Measurements from ENCODE around the gene MCTP1. TPM values are rescaled to one million over a fixed set of nuclear protein-coding genes. Genes with fewer than 3 reads are reported as not detected.
"Not testable (repeated sequence)": the region's sequence is repeated elsewhere in the genome, so short reads cannot be mapped to it uniquely, and the experiment has no call there.

MCTP1 gene
- total RNA-seq, 1 donor from 2014 or later, result not detected

DNA sequence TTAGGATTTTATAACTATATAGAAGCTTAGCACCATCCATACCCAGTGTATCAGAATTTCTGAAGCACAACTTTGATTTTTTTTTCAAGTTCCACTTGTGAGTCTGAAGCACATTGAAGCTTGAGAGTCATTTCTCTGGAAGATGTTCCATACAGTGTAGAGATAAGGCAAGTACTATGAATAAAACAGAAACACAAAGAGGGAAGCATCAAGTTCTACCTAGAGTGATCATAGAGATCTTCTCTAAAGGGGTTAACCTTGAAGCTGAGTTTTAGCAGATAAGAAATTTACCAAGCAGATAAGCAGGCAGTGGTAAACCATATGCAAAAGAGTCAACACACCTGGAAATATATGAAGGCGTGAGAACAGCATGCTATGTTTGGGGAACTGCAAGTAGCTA, 125.3 kb downstream of the MCTP1 start:
- intact Hi-C loops (cut with micrococcal nuclease), result no loop called here
- no peak overlapping the region for H3K27ac Mint-ChIP-seq
- H3K4me3 Mint-ChIP-seq, result no peak overlapping the region
- H3K4me1 Mint-ChIP-seq (ENCODE audit: low read depth), result no peaks in the 10 kb centered on the region
- H3K9me3 Mint-ChIP-seq, result no peaks in the 10 kb centered on the region
- no peak for DNase-seq (ENCODE audit: low spot score)
- H3K27me3 Mint-ChIP-seq (ENCODE audit: insufficient read depth), result peaks cover 4% of the 10 kb centered on the region
- no peaks in the 10 kb centered on the region for H3K36me3 Mint-ChIP-seq (ENCODE audit: low read depth)

GRCh38 chr5:95155888-95156287, 129.0 kb downstream of the MCTP1 start:
- H3K9me3 Mint-ChIP-seq, result no peaks in the 10 kb centered on the region
- intact Hi-C loops (cut with micrococcal nuclease), result no loop called here
- H3K36me3 Mint-ChIP-seq (ENCODE audit: low read depth), result no peaks in the 10 kb centered on the region
- H3K4me1 Mint-ChIP-seq (ENCODE audit: low read depth), result no peaks in the 10 kb centered on the region
- H3K27ac Mint-ChIP-seq, result no peak overlapping the region
- no peak for DNase-seq (ENCODE audit: low spot score)
- no peak overlapping the region for H3K4me3 Mint-ChIP-seq
- H3K27me3 Mint-ChIP-seq (ENCODE audit: insufficient read depth), result peaks cover 4% of the 10 kb centered on the region

DNA sequence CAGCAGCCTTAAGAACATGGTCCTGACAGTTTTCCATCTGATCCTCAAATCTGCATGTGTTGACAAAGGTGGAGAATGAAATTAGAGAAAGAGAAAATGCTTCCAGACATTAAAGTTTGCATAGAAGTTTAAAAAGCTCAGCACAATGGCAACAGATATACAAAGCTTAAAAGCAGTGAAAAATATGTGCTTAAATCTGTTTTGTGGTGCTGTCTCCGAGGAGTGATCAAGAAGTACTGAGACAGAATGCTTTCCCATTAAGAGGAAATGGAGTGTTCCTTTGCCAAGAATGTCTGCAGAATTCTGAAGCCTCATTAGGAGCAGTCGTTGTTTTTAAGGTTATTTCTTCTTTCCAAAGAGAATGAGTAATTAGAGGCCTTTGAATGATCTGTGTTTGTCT, 131.4 kb downstream of the MCTP1 start:
- no peaks in the 10 kb centered on the region for H3K9me3 Mint-ChIP-seq
- H3K36me3 Mint-ChIP-seq (ENCODE audit: low read depth), result no peaks in the 10 kb centered on the region
- DNase-seq (ENCODE audit: low spot score), result no peak
- no peak overlapping the region for H3K4me3 Mint-ChIP-seq
- intact Hi-C loops (cut with micrococcal nuclease), result no loop called here
- H3K4me1 Mint-ChIP-seq (ENCODE audit: low read depth), result no peaks in the 10 kb centered on the region
- no peak overlapping the region for H3K27ac Mint-ChIP-seq
- no peaks in the 10 kb centered on the region for H3K27me3 Mint-ChIP-seq (ENCODE audit: insufficient read depth)

DNA sequence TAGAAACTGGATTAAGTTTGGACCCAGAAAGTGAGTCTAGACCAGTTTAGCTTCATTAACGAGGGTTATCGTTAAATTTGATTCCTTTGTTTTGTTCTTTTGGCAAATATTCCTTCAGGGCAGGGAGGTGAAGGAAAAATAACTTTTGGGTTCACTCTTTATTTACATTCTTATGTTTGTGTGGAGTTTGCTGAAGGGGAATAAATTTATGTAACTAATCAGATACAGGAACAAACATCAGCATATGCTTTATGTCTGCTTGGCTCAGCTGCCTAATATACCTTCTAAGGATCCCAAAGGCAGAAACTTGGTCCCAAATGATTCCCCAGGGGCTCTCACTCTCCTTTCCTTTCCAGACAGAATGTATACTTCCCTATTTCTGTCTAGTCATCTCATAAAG, 132.4 kb downstream of the MCTP1 start:
- no peak for DNase-seq (ENCODE audit: low spot score)
- Mint-ChIP-seq H3K9me3 (no peaks in the 10 kb centered on the region), H3K4me1 (ENCODE audit: low read depth) (no peaks in the 10 kb centered on the region), H3K27me3 (ENCODE audit: insufficient read depth) (no peaks in the 10 kb centered on the region), H3K27ac (no peak overlapping the region), H3K4me3 (no peak overlapping the region), H3K36me3 (ENCODE audit: low read depth) (no peaks in the 10 kb centered on the region)
- intact Hi-C loops (cut with micrococcal nuclease), result no loop called here

DNA sequence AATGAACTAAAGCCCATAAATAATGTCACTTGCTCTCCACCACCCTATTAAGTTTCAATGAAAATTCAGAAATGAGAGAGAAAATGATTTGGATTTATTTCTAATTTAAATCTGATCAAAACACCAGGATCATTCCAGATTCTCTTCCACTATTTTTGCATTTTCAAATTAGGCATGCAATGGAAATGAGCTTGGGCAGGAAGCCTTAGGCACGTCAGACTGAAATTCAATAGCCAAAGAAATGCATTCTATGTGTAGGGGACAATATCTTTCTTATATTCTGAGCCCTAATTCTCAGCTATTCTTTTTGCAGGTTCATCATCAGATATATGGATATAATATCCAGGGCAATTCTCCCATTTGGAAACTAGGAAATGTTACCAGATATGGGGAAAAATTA, 132.8 kb downstream of the MCTP1 start:
- Mint-ChIP-seq H3K4me1 (ENCODE audit: low read depth) (no peaks in the 10 kb centered on the region), H3K9me3 (no peaks in the 10 kb centered on the region), H3K27me3 (ENCODE audit: insufficient read depth) (no peaks in the 10 kb centered on the region), H3K4me3 (no peak overlapping the region), H3K36me3 (ENCODE audit: low read depth) (no peaks in the 10 kb centered on the region), H3K27ac (no peak overlapping the region)
- DNase-seq (ENCODE audit: low spot score), result no peak
- intact Hi-C loops (cut with micrococcal nuclease), result no loop called here

DNA sequence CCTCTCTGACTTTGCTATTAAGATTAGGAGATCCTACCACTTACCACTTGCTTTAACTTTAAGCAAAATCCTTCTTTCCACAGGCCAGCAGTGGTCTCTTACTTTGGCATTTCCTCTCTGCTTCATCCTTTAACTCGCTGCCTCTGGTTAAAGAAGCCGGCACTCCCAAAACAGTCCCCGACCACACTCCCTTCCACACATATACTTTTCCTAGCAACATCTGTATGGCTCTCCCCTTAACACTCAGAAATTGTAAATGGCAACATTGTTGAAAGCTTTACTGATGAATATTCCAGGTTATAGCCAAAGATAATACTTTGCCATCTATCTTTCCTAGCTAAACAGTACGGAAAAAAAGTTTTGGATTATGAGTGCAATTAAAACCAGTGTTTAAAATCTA, 133.2 kb downstream of the MCTP1 start:
- intact Hi-C loops (cut with micrococcal nuclease), result no loop called here
- DNase-seq (ENCODE audit: low spot score), result no peak
- H3K4me3 Mint-ChIP-seq, result no peak overlapping the region
- no peak overlapping the region for H3K27ac Mint-ChIP-seq
- no peaks in the 10 kb centered on the region for H3K27me3 Mint-ChIP-seq (ENCODE audit: insufficient read depth)
- no peaks in the 10 kb centered on the region for H3K4me1 Mint-ChIP-seq (ENCODE audit: low read depth)
- H3K36me3 Mint-ChIP-seq (ENCODE audit: low read depth), result no peaks in the 10 kb centered on the region
- no peaks in the 10 kb centered on the region for H3K9me3 Mint-ChIP-seq

DNA sequence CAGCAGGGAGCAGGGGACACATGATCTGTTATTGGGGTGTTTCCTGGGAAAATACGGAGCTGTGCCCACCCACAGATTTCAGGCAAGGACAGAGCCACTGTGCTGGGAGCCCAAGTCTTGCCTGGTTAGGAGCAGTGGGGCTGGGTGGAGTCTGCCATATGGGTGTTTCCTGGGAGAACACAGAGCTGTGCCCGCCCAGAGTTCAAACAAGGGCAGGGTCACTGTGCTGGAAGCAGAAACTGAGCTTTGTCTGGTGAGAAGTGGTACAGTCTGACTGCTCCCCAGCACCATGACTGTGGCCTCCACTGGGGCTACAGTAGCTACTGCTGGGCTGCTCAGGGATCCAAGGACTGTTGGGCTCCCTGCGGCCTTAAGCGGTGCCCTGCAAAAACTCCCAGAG, 135.5 kb downstream of the MCTP1 start:
- Mint-ChIP-seq H3K36me3 (ENCODE audit: low read depth) (no peaks in the 10 kb centered on the region), H3K27ac (no peak overlapping the region), H3K27me3 (ENCODE audit: insufficient read depth) (no peaks in the 10 kb centered on the region), H3K9me3 (no peaks in the 10 kb centered on the region), H3K4me1 (ENCODE audit: low read depth) (no peaks in the 10 kb centered on the region), H3K4me3 (no peak overlapping the region)
- no peak for DNase-seq (ENCODE audit: low spot score)
- intact Hi-C loops (cut with micrococcal nuclease), result no loop called here

- no peaks in the 10 kb centered on the region for H3K27me3 Mint-ChIP-seq (ENCODE audit: insufficient read depth)
- no peaks in the 10 kb centered on the region for H3K36me3 Mint-ChIP-seq (ENCODE audit: low read depth)
- no peak for DNase-seq (ENCODE audit: low spot score)
- H3K9me3 Mint-ChIP-seq, result no peaks in the 10 kb centered on the region
- H3K4me1 Mint-ChIP-seq (ENCODE audit: low read depth), result no peaks in the 10 kb centered on the region
- intact Hi-C loops (cut with micrococcal nuclease), result no loop called here
- H3K27ac Mint-ChIP-seq, result no peak overlapping the region
- H3K4me3 Mint-ChIP-seq, result no peak overlapping the region
These were observed 136.4 kb downstream of the MCTP1 start for GRCh38 chr5:95148453-95148852.

GRCh38 chr5:95143858-95144257, 141.0 kb downstream of the MCTP1 start:
- H3K4me3 Mint-ChIP-seq; H3K36me3 Mint-ChIP-seq (ENCODE audit: low read depth); intact Hi-C loops (cut with micrococcal nuclease); DNase-seq (ENCODE audit: low spot score); H3K27me3 Mint-ChIP-seq (ENCODE audit: insufficient read depth); H3K9me3 Mint-ChIP-seq; H3K27ac Mint-ChIP-seq; H3K4me1 Mint-ChIP-seq (ENCODE audit: low read depth): not testable (repeated sequence)

- no peak overlapping the region for H3K27ac Mint-ChIP-seq
- no peaks in the 10 kb centered on the region for H3K9me3 Mint-ChIP-seq
- no peaks in the 10 kb centered on the region for H3K36me3 Mint-ChIP-seq (ENCODE audit: low read depth)
- intact Hi-C loops (cut with micrococcal nuclease), result no loop called here
- H3K4me1 Mint-ChIP-seq (ENCODE audit: low read depth), result no peaks in the 10 kb centered on the region
- no peak overlapping the region for H3K4me3 Mint-ChIP-seq
- peaks cover 2% of the 10 kb centered on the region for H3K27me3 Mint-ChIP-seq (ENCODE audit: insufficient read depth)
- no peak for DNase-seq (ENCODE audit: low spot score)
These were observed 142.7 kb downstream of the MCTP1 start for GRCh38 chr5:95142145-95142544.

- no peaks in the 10 kb centered on the region for H3K9me3 Mint-ChIP-seq
- no peak for DNase-seq (ENCODE audit: low spot score)
These were observed 143.8 kb downstream of the MCTP1 start for GRCh38 chr5:95141141-95141540.

DNA sequence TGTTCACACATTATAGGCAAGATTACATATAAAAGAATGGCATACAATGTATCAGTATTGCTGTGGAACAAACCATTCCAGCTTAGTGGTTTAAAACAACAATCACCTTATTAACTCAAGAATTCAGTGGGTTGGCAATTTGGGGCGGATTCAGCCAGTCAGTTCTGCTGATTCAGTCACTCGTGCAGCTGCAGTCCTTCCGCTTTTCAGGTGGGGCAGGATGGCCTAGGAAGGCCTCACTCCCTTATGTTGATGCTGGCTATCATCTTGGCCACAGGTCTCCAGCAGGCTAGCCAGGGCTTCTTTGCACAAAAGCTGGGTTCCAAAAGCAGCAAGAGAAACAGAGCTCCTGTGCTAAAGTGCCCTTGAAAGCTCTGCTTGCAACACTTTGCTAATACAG, 150.6 kb downstream of the MCTP1 start:
- Mint-ChIP-seq H3K27ac (no peak overlapping the region), H3K4me3 (no peak overlapping the region), H3K36me3 (ENCODE audit: low read depth) (no peaks in the 10 kb centered on the region), H3K27me3 (ENCODE audit: insufficient read depth) (peaks cover 2% of the 10 kb centered on the region), H3K4me1 (ENCODE audit: low read depth) (no peaks in the 10 kb centered on the region), H3K9me3 (no peaks in the 10 kb centered on the region)
- intact Hi-C loops (cut with micrococcal nuclease), result no loop called here
- no peak for DNase-seq (ENCODE audit: low spot score)

More at GRCh38 chr5:95141141-95141540, 143.8 kb downstream of the MCTP1 start:
- H3K27ac Mint-ChIP-seq, result no peak overlapping the region
- no peaks in the 10 kb centered on the region for H3K36me3 Mint-ChIP-seq (ENCODE audit: low read depth)
- intact Hi-C loops (cut with micrococcal nuclease), result no loop called here
- H3K4me3 Mint-ChIP-seq, result no peak overlapping the region
- H3K4me1 Mint-ChIP-seq (ENCODE audit: low read depth), result no peaks in the 10 kb centered on the region
- peaks cover 2% of the 10 kb centered on the region for H3K27me3 Mint-ChIP-seq (ENCODE audit: insufficient read depth)

GRCh38 chr5:95132096-95132495, 152.8 kb downstream of the MCTP1 start:
- intact Hi-C loops (cut with micrococcal nuclease), result no loop called here
- Mint-ChIP-seq H3K27ac (no peak overlapping the region), H3K27me3 (ENCODE audit: insufficient read depth) (no peaks in the 10 kb centered on the region), H3K4me3 (no peak overlapping the region), H3K36me3 (ENCODE audit: low read depth) (no peaks in the 10 kb centered on the region), H3K4me1 (ENCODE audit: low read depth) (no peaks in the 10 kb centered on the region), H3K9me3 (no peaks in the 10 kb centered on the region)
- DNase-seq (ENCODE audit: low spot score), result no peak

GRCh38 chr5:95130941-95131340, 154.0 kb downstream of the MCTP1 start:
- Mint-ChIP-seq H3K4me1 (ENCODE audit: low read depth) (no peaks in the 10 kb centered on the region), H3K9me3 (no peaks in the 10 kb centered on the region), H3K4me3 (no peak overlapping the region)

More at GRCh38 chr5:95130941-95131340, 154.0 kb downstream of the MCTP1 start:
- Mint-ChIP-seq H3K27me3 (ENCODE audit: insufficient read depth) (no peaks in the 10 kb centered on the region), H3K27ac (no peak overlapping the region), H3K36me3 (ENCODE audit: low read depth) (no peaks in the 10 kb centered on the region)
- no peak for DNase-seq (ENCODE audit: low spot score)
- intact Hi-C loops (cut with micrococcal nuclease), result no loop called here

All from activated T-helper 1 cell treated with anti-CD3 and anti-CD28 coated beads, Interleukin-12 subunit alpha, Interleukin-12 subunit beta, Interleukin-2, Interleukin-4 antibody, amounts not matched to agents 30 ng/mL and 10 ng/mL and 1 ng/mL, durations not matched to agents 14 hours and 24 hours and 36 hours (primary cell).